C4-2B (cell line): Measurements from ENCODE around the gene BTBD9.

ENCODE experiments used
- H3K27ac ChIP-seq: fragments of 450-650 bp; 2 replicates; pipeline ENCODE4 v1.5.1; 2017
- ZFX ChIP-seq: fragments of 450-650 bp; IDR thresholded peaks from 2 replicates; pipeline ENCODE4 v1.6.1; 2017
- TF ChIP-seq, protein P1 (sequence below): fragments of 450-650 bp; conservative IDR thresholded peaks from 2 replicates; pipeline ENCODE4 v1.5.1; 2017; ENCODE audit warnings: mild to moderate bottlenecking

The BTBD9 gene

GRCh38 chr6:38341496-38341895 lies 298.2 kb downstream of the BTBD9 start:
- no peak overlapping the region for H3K27ac ChIP-seq
- TF ChIP-seq, protein P1, sequence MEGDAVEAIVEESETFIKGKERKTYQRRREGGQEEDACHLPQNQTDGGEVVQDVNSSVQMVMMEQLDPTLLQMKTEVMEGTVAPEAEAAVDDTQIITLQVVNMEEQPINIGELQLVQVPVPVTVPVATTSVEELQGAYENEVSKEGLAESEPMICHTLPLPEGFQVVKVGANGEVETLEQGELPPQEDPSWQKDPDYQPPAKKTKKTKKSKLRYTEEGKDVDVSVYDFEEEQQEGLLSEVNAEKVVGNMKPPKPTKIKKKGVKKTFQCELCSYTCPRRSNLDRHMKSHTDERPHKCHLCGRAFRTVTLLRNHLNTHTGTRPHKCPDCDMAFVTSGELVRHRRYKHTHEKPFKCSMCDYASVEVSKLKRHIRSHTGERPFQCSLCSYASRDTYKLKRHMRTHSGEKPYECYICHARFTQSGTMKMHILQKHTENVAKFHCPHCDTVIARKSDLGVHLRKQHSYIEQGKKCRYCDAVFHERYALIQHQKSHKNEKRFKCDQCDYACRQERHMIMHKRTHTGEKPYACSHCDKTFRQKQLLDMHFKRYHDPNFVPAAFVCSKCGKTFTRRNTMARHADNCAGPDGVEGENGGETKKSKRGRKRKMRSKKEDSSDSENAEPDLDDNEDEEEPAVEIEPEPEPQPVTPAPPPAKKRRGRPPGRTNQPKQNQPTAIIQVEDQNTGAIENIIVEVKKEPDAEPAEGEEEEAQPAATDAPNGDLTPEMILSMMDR = no peak
- TF ChIP-seq ZFX = no peak

GRCh38 chr6:38339914-38340313 lies 299.8 kb downstream of the BTBD9 start:
- H3K27ac ChIP-seq = no peak overlapping the region
- no peak for TF ChIP-seq ZFX
- TF ChIP-seq, protein P1 = no peak

GRCh38 chr6:38337819-38338465 lies 301.8 kb downstream of the BTBD9 start:
- H3K27ac ChIP-seq = no peak overlapping the region
- no peak for TF ChIP-seq ZFX
- TF ChIP-seq, protein P1 = no peak; the same call in 1 of the 2 replicates

GRCh38 chr6:38336922-38337321 lies 302.8 kb downstream of the BTBD9 start:
- TF ChIP-seq, protein P1 = no peak
- no peak for TF ChIP-seq ZFX
- no peak overlapping the region for H3K27ac ChIP-seq

DNA sequence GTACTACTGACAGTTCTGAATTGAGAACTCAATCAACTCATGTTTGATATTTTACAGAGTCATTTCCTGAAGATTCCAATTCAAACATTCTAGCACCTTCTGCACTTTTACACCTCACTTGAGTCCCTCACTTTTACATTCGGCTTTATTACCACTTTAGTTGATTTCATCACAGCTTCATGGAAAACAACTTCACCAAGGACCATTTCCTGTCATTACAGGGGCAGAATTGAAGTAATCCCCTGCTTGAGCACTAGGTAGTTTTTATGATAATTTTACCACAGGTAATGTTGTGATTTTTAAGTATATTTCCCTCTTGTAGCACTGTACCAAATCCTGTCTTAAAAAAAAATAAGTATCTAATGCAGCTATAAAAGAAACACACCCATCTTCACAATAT lies 312.9 kb downstream of the BTBD9 start:
- no peak overlapping the region for H3K27ac ChIP-seq
- no peak for TF ChIP-seq ZFX
- TF ChIP-seq, protein P1 = no peak

- H3K27ac ChIP-seq = no peak overlapping the region
- no peak for TF ChIP-seq ZFX
- TF ChIP-seq, protein P1 = no peak
These were observed 316.5 kb downstream of the BTBD9 start for GRCh38 chr6:38323216-38323615.

DNA sequence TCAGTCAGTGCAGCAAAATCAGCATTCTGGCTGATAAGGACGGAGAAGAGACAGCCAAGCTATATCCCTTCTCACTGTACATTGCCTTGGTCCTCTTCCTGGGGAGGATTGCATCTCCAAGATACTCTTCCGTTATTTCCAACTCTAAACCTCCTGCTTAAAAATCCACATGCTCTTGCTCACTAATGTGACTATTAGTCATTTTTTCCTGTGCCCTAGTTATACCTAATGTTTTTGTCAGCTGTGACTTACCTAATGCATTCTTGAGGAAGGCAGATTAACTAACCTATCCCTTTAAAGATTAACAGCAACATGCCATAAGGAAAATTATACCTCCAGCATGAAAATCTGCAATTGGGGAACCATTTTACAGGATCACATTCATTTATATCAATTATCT lies 317.6 kb downstream of the BTBD9 start:
- no peak overlapping the region for H3K27ac ChIP-seq
- TF ChIP-seq ZFX = no peak
- TF ChIP-seq, protein P1 = no peak
